Activated T-cell treated with anti-CD3 and anti-CD28 coated beads, Interleukin-2, amount 50 U/mL, for 4 hours (primary cell): ENCODE measurements around the gene OTOS. TPM values are rescaled to one million over a fixed set of nuclear protein-coding genes. Genes with fewer than 3 reads are reported as not detected.

ENCODE experiments used
- ATAC-seq, 2 donors: fragments of 200-7000 bp; cut with Tn5 transposase; one replicate each; pipeline ENCODE4 v1.10.0; 2021
- DNase-seq: peaks from one replicate; pipeline ENCODE4 v3.0.0-alpha.2; 2020
- H3K27me3 Mint-ChIP-seq: one replicate; pipeline ENCODE4 v1.8.0; 2021; ENCODE audit warnings: low read depth, mixed read lengths
- H3K36me3 Mint-ChIP-seq: one replicate; pipeline ENCODE4 v1.8.0; 2022; ENCODE audit warnings: mixed read lengths; ENCODE audit not compliant: insufficient read depth
- H3K4me1 Mint-ChIP-seq: one replicate; pipeline ENCODE4 v1.8.0; 2021; ENCODE audit warnings: low read depth, mixed read lengths
- H3K4me3 Mint-ChIP-seq: one replicate; pipeline ENCODE4 v1.8.0; 2021; ENCODE audit warnings: mild to moderate bottlenecking, moderate library complexity, mixed read lengths
- H3K9me3 Mint-ChIP-seq: one replicate; pipeline ENCODE4 v1.8.0; 2021; ENCODE audit warnings: mixed read lengths
- total RNA-seq, 3 donors: library from RNA; stranded (reverse); gene quantifications; one replicate each; pipeline ENCODE4 v1.2.1, GENCODE V29; 2021

OTOS gene
- total RNA-seq, 3 donors from 2014 or later: not detected

DNA sequence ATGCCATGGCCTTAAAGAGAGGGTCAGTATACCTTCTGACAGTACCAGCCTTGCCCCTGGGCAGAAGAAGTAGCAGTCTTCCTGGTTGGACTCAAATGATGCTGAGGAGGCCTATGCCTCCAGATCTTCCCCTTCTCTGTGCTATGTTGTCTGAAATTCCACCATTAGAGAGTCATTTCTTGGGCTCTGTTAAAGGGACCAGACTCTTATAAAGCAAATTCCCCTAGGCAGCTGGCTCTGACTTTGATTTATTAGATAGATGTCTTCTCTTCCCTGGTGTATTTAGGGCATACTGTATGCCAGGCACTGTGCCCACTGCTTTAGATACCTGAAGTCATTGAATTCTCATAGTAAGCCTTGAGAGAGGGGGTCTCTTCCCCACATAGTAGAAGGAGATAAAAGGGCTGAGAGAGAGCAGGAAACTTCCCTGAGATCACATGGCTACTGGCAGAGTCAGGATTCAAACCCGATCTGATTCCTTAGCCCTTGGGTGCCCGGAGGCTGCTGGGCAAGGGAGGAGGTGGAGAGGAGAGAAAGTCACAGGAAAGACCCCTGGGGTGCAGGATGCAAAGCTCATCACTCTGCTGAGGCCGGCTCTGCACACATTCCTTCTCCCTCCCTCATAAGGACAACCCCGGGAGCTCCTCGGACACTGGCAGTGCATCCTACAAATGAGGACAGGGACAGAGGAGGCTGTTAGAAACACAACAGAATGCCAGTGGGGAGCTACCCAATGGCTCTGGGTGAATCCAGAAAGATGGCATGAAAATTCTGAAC lies 27.4 kb downstream of the OTOS start:
- H3K9me3 Mint-ChIP-seq: no peaks in the 10 kb centered on the region
- DNase-seq (no peak), ATAC-seq (no peak)
- no peak overlapping the region for H3K4me3 Mint-ChIP-seq
- peaks cover 22% of the 10 kb centered on the region for H3K27me3 Mint-ChIP-seq
- no peaks in the 10 kb centered on the region for H3K4me1 Mint-ChIP-seq
- H3K36me3 Mint-ChIP-seq: no peaks in the 10 kb centered on the region

DNA sequence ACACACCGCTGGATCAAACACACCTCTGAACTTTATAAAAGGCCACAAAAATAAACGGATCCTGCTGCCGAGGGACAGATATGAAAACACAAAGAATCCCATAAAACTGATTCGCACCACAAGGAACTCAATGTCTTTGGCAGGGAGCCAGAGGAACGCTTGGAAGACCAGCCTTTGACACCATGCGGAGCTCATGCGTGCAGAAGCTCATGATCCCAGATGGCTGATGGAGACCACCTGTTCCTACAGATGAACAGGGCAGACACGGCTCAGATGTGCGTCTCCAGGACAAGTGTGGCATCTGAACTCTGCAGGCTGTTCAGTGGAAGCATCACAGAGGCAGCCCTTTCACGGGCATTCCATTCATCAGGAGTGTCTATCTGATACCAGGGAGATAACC lies 29.2 kb downstream of the OTOS start:
- ATAC-seq (no peak), DNase-seq (no peak)
- peaks cover 24% of the 10 kb centered on the region for H3K27me3 Mint-ChIP-seq
- H3K9me3 Mint-ChIP-seq: no peaks in the 10 kb centered on the region
- no peak overlapping the region for H3K4me3 Mint-ChIP-seq
- no peaks in the 10 kb centered on the region for H3K36me3 Mint-ChIP-seq
- H3K4me1 Mint-ChIP-seq: no peaks in the 10 kb centered on the region

DNA sequence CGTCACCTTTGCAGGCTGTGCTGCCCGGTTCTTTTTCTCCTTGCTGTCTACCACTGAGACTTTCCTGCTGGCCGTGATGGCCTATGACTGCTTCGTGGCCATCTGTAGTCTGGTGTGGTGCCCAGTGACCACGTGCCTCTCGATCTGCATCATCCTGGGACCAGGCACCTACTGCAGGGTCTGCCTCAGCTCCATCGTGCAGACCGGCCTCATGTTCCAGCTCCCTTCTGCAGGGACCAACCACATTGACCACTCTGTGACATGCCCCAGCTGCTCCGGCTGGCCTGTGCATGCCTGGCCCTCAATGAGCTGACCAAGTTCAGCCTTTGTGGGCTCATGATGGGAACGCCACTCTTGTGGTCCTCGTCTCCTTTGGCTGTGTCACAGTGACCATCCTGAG lies 31.1 kb downstream of the OTOS start:
- DNase-seq (no peak), ATAC-seq (no peak)
- Mint-ChIP-seq H3K4me3 (no peak overlapping the region), H3K36me3 (no peaks in the 10 kb centered on the region), H3K9me3 (no peaks in the 10 kb centered on the region), H3K4me1 (no peaks in the 10 kb centered on the region), H3K27me3 (peaks cover 17% of the 10 kb centered on the region)

DNA sequence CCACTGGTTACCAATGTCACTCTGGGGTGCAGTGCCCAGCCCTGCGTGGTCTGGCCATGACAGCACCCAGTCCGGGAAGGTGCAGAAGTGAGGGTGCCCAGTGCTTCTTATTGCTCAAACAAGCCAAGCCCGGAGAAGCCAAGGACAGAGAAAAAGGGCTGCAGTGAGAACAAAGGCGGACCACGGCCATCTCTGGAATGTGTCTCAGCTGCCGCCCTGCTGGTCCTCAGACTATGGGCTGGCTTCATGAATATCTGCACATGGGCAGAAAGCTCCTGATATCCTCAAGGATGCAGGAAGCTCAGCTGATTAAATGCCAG lies 33.0 kb downstream of the OTOS start:
- no peak overlapping the region for H3K4me3 Mint-ChIP-seq
- no peaks in the 10 kb centered on the region for H3K36me3 Mint-ChIP-seq
- DNase-seq (no peak), ATAC-seq (no peak)
- H3K9me3 Mint-ChIP-seq: no peaks in the 10 kb centered on the region
- no peaks in the 10 kb centered on the region for H3K4me1 Mint-ChIP-seq
- peaks cover 18% of the 10 kb centered on the region for H3K27me3 Mint-ChIP-seq

DNA sequence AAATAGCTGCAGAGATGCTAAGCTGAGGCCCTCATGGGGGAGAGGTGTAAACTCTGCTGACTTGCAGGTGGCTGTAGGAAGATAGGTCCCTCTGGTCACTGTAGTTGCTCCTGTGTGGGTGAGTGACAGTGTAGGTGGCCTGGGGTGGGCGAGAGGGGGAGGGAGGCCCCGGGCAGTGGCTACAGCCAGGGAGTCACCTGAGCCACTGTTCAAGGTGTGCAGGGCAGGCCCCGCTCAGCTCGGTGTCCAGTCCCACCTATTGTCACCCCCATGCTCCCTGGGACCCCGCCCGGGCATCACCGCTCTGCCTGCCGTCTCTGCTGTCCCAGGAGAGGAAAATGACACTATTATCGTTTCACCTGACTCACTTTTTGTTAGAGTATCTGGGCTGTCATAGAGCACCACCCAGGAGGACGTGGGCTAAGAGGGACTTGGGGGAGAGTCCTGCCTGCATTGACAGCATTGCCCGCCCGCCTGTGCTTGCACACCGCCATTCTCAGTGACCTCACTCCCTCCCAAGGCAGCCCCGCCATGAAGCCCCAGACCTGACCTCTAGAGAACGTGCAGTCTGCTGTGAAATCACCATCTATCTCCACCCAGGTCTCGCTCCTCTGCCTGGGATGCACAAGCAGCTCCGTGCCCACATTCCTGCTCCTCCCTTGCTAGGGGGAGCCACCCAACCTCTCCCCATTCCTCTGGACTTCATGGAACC lies 33.5 kb downstream of the OTOS start:
- no peaks in the 10 kb centered on the region for H3K9me3 Mint-ChIP-seq
- H3K27me3 Mint-ChIP-seq: peaks cover 12% of the 10 kb centered on the region
- DNase-seq (no peak), ATAC-seq (no peak)
- no peaks in the 10 kb centered on the region for H3K36me3 Mint-ChIP-seq
- H3K4me3 Mint-ChIP-seq: no peak overlapping the region
- H3K4me1 Mint-ChIP-seq: no peaks in the 10 kb centered on the region

DNA sequence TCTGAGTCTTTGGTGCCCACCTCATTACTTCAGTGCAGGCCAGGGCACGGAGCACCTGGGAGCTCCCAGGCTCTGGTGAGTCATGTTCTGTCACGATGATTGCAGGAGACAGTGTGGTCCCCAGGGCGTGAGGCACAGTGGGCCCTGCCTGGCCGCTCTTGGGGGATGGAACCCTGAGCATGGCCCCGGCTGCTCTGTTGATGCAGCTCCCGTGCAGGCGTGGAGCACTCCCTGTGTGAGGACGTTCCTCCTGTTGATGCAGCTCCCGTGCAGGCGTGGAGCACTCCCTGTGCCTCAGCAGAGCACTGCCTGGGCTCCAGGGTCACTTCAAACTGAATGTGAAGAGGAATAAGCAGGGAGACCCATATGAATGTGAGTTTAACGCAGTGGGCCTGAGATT lies 34.5 kb downstream of the OTOS start:
- Mint-ChIP-seq H3K4me1 (no peaks in the 10 kb centered on the region), H3K4me3 (no peak overlapping the region), H3K27me3 (peaks cover 9% of the 10 kb centered on the region), H3K9me3 (no peaks in the 10 kb centered on the region), H3K36me3 (no peaks in the 10 kb centered on the region)
- DNase-seq (no peak), ATAC-seq (no peak)

DNA sequence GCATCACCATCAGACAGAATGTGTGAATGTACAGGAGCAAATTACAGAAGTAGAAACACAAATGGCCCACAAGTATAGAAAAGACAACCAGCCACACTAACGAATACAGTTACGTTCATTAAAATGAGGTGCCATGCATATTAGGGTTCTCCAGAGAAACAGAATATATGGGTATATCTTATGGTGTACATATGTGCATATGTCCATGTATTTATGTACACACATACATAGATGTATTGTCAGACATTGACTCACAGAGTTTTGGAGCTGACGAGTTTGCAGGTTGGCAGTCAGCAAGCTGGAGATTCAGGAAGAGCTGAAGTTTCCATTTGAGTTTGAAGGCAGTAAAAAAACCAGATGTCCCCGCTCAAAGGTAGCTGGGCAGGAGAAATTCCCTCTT lies 37.3 kb downstream of the OTOS start:
- Mint-ChIP-seq H3K27me3 (peaks cover 31% of the 10 kb centered on the region), H3K9me3 (peaks cover 6% of the 10 kb centered on the region)
- DNase-seq: no peak

DNA sequence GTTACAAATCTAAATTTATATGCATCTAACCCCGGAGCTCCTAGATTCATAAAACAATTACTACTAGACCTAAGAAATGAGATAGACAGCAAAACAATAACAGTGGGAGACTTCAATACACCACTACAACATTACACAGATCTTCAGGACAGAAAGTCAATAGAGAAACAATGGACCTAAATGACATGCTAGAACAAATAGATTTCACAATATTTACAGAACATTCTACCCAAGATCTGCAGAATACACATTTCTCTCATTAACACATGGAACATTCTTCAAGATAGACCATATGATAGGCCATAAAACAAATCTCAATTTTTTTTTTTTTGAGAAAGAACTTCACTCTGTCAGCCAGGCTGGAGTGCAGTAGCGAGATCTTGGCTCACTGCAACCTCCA lies 42.1 kb downstream of the OTOS start:
- ATAC-seq: no peak
- H3K4me1 Mint-ChIP-seq: no peaks in the 10 kb centered on the region

More for the DNA sequence above, 37.3 kb downstream of the OTOS start:
- ATAC-seq: no peak
- Mint-ChIP-seq H3K36me3 (no peaks in the 10 kb centered on the region), H3K4me1 (no peaks in the 10 kb centered on the region), H3K4me3 (no peak overlapping the region)

DNA sequence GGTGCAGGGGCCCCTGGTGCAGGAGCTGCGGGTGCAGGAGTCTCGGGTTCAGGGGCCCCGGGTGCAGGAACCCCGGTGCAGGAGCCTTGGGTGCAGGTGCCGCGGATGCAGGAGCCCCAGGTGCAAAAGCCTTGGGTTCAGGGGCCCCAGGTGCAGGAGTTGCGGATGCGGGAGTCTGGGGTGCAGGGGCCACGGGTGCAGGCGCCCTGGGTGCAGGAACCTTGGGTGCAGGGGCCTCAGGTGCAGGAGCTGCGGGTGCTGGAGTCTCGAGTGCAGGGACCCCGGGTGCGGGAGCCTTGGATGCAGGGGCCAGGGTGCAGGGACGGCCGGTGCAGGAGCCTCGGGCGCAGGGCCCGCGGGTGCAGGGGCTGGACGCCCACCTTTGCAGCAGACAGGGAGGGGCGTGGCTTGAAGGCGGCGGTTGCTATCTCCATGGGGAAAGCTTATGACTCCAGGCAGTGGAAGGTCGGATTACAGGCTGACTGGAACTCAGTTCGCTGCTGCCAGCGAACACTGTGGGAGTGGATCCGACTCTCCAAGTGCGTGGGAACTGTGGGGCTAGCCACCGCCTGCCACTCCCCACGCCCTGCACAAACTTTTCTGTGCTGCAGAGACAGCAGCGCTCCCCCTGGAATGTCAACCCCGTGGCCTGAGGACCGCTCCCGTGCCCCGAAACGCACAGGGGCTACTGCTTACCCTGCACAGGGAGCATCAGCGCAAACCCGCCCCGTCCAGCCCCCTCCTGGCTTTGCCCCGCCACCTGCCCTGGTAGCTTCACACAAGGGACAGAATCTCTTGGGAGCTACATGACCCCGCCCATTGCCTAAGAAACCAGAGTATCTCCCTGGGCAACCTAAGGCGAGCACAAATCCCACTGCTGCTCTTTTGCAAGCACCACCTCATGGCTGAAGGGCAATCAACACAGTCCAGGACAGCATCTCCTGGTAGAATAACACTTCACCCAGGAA lies 44.6 kb downstream of the OTOS start:
- ATAC-seq (no peak), DNase-seq (no peak)
- H3K4me3 Mint-ChIP-seq: no peak overlapping the region
- H3K27me3 Mint-ChIP-seq: peaks cover 76% of the 10 kb centered on the region
- peaks cover 13% of the 10 kb centered on the region for H3K9me3 Mint-ChIP-seq
- no peaks in the 10 kb centered on the region for H3K4me1 Mint-ChIP-seq
- H3K36me3 Mint-ChIP-seq: peaks cover 3% of the 10 kb centered on the region

More for the DNA sequence above, 42.1 kb downstream of the OTOS start:
- no peak overlapping the region for H3K4me3 Mint-ChIP-seq
- H3K36me3 Mint-ChIP-seq: peaks cover 3% of the 10 kb centered on the region
- H3K27me3 Mint-ChIP-seq: peaks cover 64% of the 10 kb centered on the region
- H3K9me3 Mint-ChIP-seq: peaks cover 13% of the 10 kb centered on the region
- DNase-seq: no peak

DNA sequence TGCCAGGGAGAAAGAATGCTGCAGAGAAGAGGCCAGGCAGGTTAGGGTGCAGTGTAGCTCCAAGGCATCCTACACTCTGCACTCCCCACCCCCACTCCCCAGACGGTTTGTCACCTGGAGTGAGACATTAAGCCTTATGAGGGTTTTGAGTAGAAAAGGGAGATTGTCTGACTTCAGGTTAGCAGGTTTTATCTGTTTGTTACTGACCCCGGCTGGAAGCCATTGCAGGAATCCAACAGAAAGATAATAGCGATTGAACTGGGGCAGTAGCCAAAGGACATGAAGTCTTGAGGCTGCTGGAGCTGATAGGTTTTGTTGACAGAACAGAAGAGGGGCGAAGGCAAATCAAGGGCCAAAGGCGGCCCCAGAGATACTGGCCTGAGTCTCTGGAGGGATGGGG lies 51.2 kb downstream of the OTOS start:
- ATAC-seq (no peak), DNase-seq (no peak)
- H3K4me3 Mint-ChIP-seq: no peak overlapping the region
- H3K9me3 Mint-ChIP-seq: peaks cover 19% of the 10 kb centered on the region
- no peaks in the 10 kb centered on the region for H3K36me3 Mint-ChIP-seq
- H3K4me1 Mint-ChIP-seq: no peaks in the 10 kb centered on the region
- H3K27me3 Mint-ChIP-seq: peaks cover 49% of the 10 kb centered on the region

Other genes with a start within 250 kb of the OTOS start
- 100 to 1,000 TPM; 122 to 128 (median 128) TPM for gene NDUFA10, start 115.3 kb downstream of the OTOS start, total RNA-seq
- gene OR6B2, start 110.2 kb downstream of the OTOS start, total RNA-seq: not detected
- not detected for gene OR6B3, start 87.1 kb downstream of the OTOS start, total RNA-seq
- 100 to 1,000 TPM; 171 to 191 (median 172) TPM for gene COPS9, start 4.4 kb downstream of the OTOS start, total RNA-seq